SIG-M5 (cell line): ENCODE results near the gene GBP6.
"Not testable (repeated sequence)": the region's sequence is repeated elsewhere in the genome, so short reads cannot be mapped to it uniquely, and the experiment has no call there.

ENCODE experiments used
- DNase-seq: peaks from one replicate; lab custom pipeline; 2025; lab: John Stamatoyannopoulos, UW

GBP6 gene

GRCh38 chr1:89363638-89364536, at the start of gene GBP6:
Gene GBP6 (plus strand): TSS chr1:89364059. CDS start chr1:89368552, 4,493 bp downstream.
- no peak for DNase-seq

GRCh38 chr1:89322402-89322801, 41.5 kb upstream of the GBP6 start:
- no peak for DNase-seq

GRCh38 chr1:89331890-89332289, 32.0 kb upstream of the GBP6 start:
- DNase-seq = no peak

GRCh38 chr1:89332461-89332860, 31.4 kb upstream of the GBP6 start:
- no peak for DNase-seq

- DNase-seq = no peak
Measured at GRCh38 chr1:89335486-89335885, 28.4 kb upstream of the GBP6 start.

GRCh38 chr1:89337903-89338302, 26.0 kb upstream of the GBP6 start:
- no peak for DNase-seq

- DNase-seq = no peak
Measured at GRCh38 chr1:89339039-89339438, 24.8 kb upstream of the GBP6 start.

GRCh38 chr1:89345479-89345878, 18.4 kb upstream of the GBP6 start:
- not testable (repeated sequence) for DNase-seq

- no peak for DNase-seq
Measured at GRCh38 chr1:89347296-89347695, 16.6 kb upstream of the GBP6 start.

- no peak for DNase-seq
Measured at GRCh38 chr1:89350298-89350697, 13.6 kb upstream of the GBP6 start.

- DNase-seq = no peak
Measured at GRCh38 chr1:89351597-89352311, 12.1 kb upstream of the GBP6 start.

- no peak for DNase-seq
Measured at GRCh38 chr1:89352421-89352820, 11.4 kb upstream of the GBP6 start.

GRCh38 chr1:89354205-89354604, 9.7 kb upstream of the GBP6 start:
- no peak for DNase-seq

GRCh38 chr1:89355056-89355455, 8.8 kb upstream of the GBP6 start:
- DNase-seq = no peak

- no peak for DNase-seq
Measured at GRCh38 chr1:89356658-89357400, 7.0 kb upstream of the GBP6 start.

- no peak for DNase-seq
Measured at GRCh38 chr1:89358287-89358893, 5.5 kb upstream of the GBP6 start.

- DNase-seq = no peak
Measured at GRCh38 chr1:89360716-89361115, 3.1 kb upstream of the GBP6 start.

GRCh38 chr1:89361681-89362080, 2.2 kb upstream of the GBP6 start:
- DNase-seq = no peak

GRCh38 chr1:89363196-89363595, 663 bp upstream of the GBP6 start:
- no peak for DNase-seq

GRCh38 chr1:89364954-89365550, 1.2 kb downstream of the GBP6 start:
- DNase-seq = no peak

GRCh38 chr1:89367221-89367620, 3.4 kb downstream of the GBP6 start:
- no peak for DNase-seq

- no peak for DNase-seq
Measured at GRCh38 chr1:89369331-89369730, 5.5 kb downstream of the GBP6 start.
